ENCODE data around the gene MYH14. TPM values are rescaled to one million over a fixed set of nuclear protein-coding genes. Genes with fewer than 3 reads are reported as not detected.

Gene MYH14
- total and polyA plus RNA-seq, 10 of the 15 experiments (the other 5 are each of a cell fraction or from before 2014, with no cell fraction given) = 0.06 to 0.69 (median 0.15) TPM; not detected in 4

GRCh38 chr19:50344661-50345318 lies 141.4 kb downstream of the MYH14 start (continued):
- TF ChIP-seq ATF3 (IDR thresholded peaks at IDR 0.05; ENCODE audit: borderline replicate concordance, extremely low read depth, low read depth, low read length) (no peak), CTCF (IDR thresholded peaks at IDR 0.05 in 2 of 3, conservative IDR thresholded peaks at IDR 0.05 in 1 of 3; ENCODE audit: control insufficient read depth in 2 of 3, extremely low read depth in 1 of 3, insufficient read depth in 1 of 3, low read depth in 3 of 3, low read length in 3 of 3) (no peak), SREBF2 (IDR thresholded peaks at IDR 0.05; ENCODE audit: low read length) (no peak), SMAD1 (IDR thresholded peaks at IDR 0.05; ENCODE audit: low read depth, partially characterized antibody) (peak; percentile 11), MXI1 (IDR thresholded peaks at IDR 0.05; ENCODE audit: low read depth, low read length) (no peak), CEBPB (IDR thresholded peaks at IDR 0.05; ENCODE audit: borderline replicate concordance in 1 of 2, low read depth in 2 of 2, low read length in 2 of 2) (no peak), GATAD2B (conservative IDR thresholded peaks at IDR 0.05; ENCODE audit: low read depth) (peak; percentile 98), SPI1 (IDR thresholded peaks at IDR 0.05; ENCODE audit: borderline replicate concordance, insufficient read depth, low read depth, low read length) (peak; percentile 96), POU2F2 (IDR thresholded peaks at IDR 0.05; ENCODE audit: borderline replicate concordance, low read depth, low read length) (peak; percentile 50; the same call in 2 of the 3 replicates), BMI1 (IDR thresholded peaks at IDR 0.05; ENCODE audit: borderline replicate concordance) (peak; percentile 61; the same call in 1 of the 2 replicates), ZBTB33 (IDR thresholded peaks at IDR 0.05) (no peak), RFX5 (IDR thresholded peaks at IDR 0.05; ENCODE audit: low read depth, low read length) (no peak), STAT3 (IDR thresholded peaks at IDR 0.05; ENCODE audit: low read depth, low read length) (no peak), PAX8 (IDR thresholded peaks at IDR 0.05) (no peak), ZNF687 (IDR thresholded peaks at IDR 0.05) (no peak; the same call in none of the 2 replicates), ZSCAN29 (IDR thresholded peaks at IDR 0.05) (no peak), HSF1 (IDR thresholded peaks at IDR 0.05; ENCODE audit: low read depth, low read length) (no peak), SP1 (IDR thresholded peaks at IDR 0.05; ENCODE audit: low read depth, low read length) (peak; percentile 56), SRF (IDR thresholded peaks at IDR 0.05; ENCODE audit: low read depth in 2 of 2, low read length in 2 of 2) (no peak), IKZF1 (conservative IDR thresholded peaks at IDR 0.05) (peak; percentile 97), LARP7 (IDR thresholded peaks at IDR 0.05) (peak; percentile 57; the same call in 1 of the 2 replicates)

Data from GM12878 (cell line).